SK-N-SH (cell line): Measurements from ENCODE around the gene OXA1L. TPM values are rescaled to one million over a fixed set of nuclear protein-coding genes. Genes with fewer than 3 reads are reported as not detected.

Experiments used
- CTCF ChIA-PET: fragments of 300-600, 350-600 bp; formaldehyde crosslinking; extraction: SDS; loops from one replicate; lab custom pipeline; 2021; lab: Yijun Ruan, JAX
- POLR2A ChIA-PET: fragments of 350-600 bp; sonication (Branson Sonifier 250); formaldehyde crosslinking; extraction: SDS; loops from one replicate; lab custom pipeline; 2020; ENCODE audit warnings: antibody characterized with exemption, inconsistent platforms; lab: Yijun Ruan, JAX
- DNase-seq: peaks from one replicate; pipeline ENCODE4 v3.0.0; 2012
- H2AFZ ChIP-seq: fragments of 200-600 bp; sonication (generic); 2 replicates; pipeline ENCODE4 v1.8.1; 2016; ENCODE audit warnings: antibody characterized with exemption, mild to moderate bottlenecking, low read depth
- H3F3A ChIP-seq: fragments of 200-600 bp; sonication (generic); replicated peaks from 2 replicates; pipeline ENCODE3; 2016; ENCODE audit warnings: antibody characterized with exemption, mild to moderate bottlenecking; ENCODE audit not compliant: insufficient read depth
- H3K27ac ChIP-seq, 2 experiments: fragments of 200-500 bp in 1 of 2; fragments of 200-600 bp in 1 of 2; sonication (Bioruptor generic) in 1 of 2; sonication (generic), shearing (Covaris generic) in 1 of 2; 2 replicates each; pipeline versions ENCODE4 v1.5.1 to v1.6.1; 2014 to 2016; ENCODE audit warnings: low read depth in 2 of 2, inconsistent platforms in 1 of 2, low read length in 1 of 2, mild to moderate bottlenecking in 1 of 2, mixed read lengths in 1 of 2
- H3K27me3 ChIP-seq: fragments of 200-600 bp; sonication (generic), shearing (Covaris generic); 2 replicates; pipeline ENCODE4 v1.6.1; 2016; ENCODE audit warnings: mixed run types; ENCODE audit not compliant: insufficient read depth
- H3K36me3 ChIP-seq, 2 experiments: fragments of 200-500 bp in 1 of 2; fragments of 200-600 bp in 1 of 2; sonication (Bioruptor generic) in 1 of 2; sonication (generic) in 1 of 2; replicated peaks in 1 of 2; 2 replicates each; pipeline versions ENCODE3 to v1.5.1; 2014 to 2016; ENCODE audit warnings: low read length in 1 of 2, mild to moderate bottlenecking in 1 of 2; ENCODE audit not compliant: insufficient read depth in 2 of 2, control insufficient read depth in 1 of 2
- H3K4me1 ChIP-seq, 2 experiments: fragments of 200-500 bp in 1 of 2; fragments of 200-600 bp in 1 of 2; sonication (Bioruptor generic) in 1 of 2; sonication (generic), shearing (Covaris generic) in 1 of 2; 2 replicates each; pipeline versions ENCODE4 v1.5.1 to v1.6.1; 2014 to 2016; ENCODE audit warnings: low read depth in 1 of 2, low read length in 1 of 2, mixed run types in 1 of 2; ENCODE audit not compliant: insufficient read depth in 2 of 2, control insufficient read depth in 1 of 2
- H3K4me2 ChIP-seq: fragments of 200-600 bp; sonication (generic), shearing (Covaris generic); 2 replicates; pipeline ENCODE4 v1.6.1; 2017; ENCODE audit warnings: mixed run types
- H3K4me3 ChIP-seq, 2 experiments: fragments of 200-500 bp in 1 of 2; fragments of 200-600 bp in 1 of 2; sonication (Bioruptor generic) in 1 of 2; sonication (generic), shearing (Covaris generic) in 1 of 2; 2 replicates each; pipeline versions ENCODE4 v1.5.1 to v1.8.1; 2014 to 2016; ENCODE audit warnings: low read depth in 2 of 2, inconsistent platforms in 1 of 2, low read length in 1 of 2, mild to moderate bottlenecking in 1 of 2, mixed read lengths in 1 of 2, moderate library complexity in 1 of 2
- H3K79me2 ChIP-seq: fragments of 200-600 bp; sonication (generic); 2 replicates; pipeline ENCODE4 v1.8.1; 2017; ENCODE audit warnings: mild to moderate bottlenecking; ENCODE audit not compliant: insufficient read depth
- H3K9ac ChIP-seq: fragments of 200-600 bp; sonication (generic); 2 replicates; pipeline ENCODE4 v1.6.1; 2017; ENCODE audit warnings: mixed run types
- H3K9me2 ChIP-seq: fragments of 200-600 bp; sonication (generic); 2 replicates; pipeline ENCODE4 v1.6.1; 2017; ENCODE audit warnings: mixed run types
- H3K9me3 ChIP-seq: fragments of 200-600 bp; sonication (generic); 2 replicates; pipeline ENCODE4 v1.6.1; 2017; ENCODE audit warnings: mixed run types, mild to moderate bottlenecking, moderate library complexity
- H4K20me1 ChIP-seq: fragments of 200-600 bp; sonication (generic); 2 replicates; pipeline ENCODE4 v1.6.1; 2017; ENCODE audit warnings: mild to moderate bottlenecking, mixed run types; ENCODE audit not compliant: insufficient read depth
- ELF1 ChIP-seq: IDR thresholded peaks from 2 replicates; pipeline ENCODE4 v1.4.0; 2012
- GATA2 ChIP-seq: sonication (generic); formaldehyde crosslinking; IDR thresholded peaks from 2 replicates; pipeline ENCODE4 v1.5.0; 2020; ENCODE audit warnings: mild to moderate bottlenecking, missing genetic modification reagents
- MEF2A ChIP-seq: IDR thresholded peaks from 2 replicates; pipeline ENCODE4 v1.4.0; 2012; ENCODE audit warnings: low read depth, borderline replicate concordance
- MXI1 ChIP-seq: IDR thresholded peaks from 2 replicates; pipeline ENCODE4 v1.6.1; 2012; ENCODE audit warnings: mild to moderate bottlenecking, low read depth, low read length, improper control_type of control experiment
- NFIC ChIP-seq: IDR thresholded peaks from 2 replicates; pipeline ENCODE4 v1.4.0; 2012; ENCODE audit warnings: borderline replicate concordance
- SIN3A ChIP-seq: IDR thresholded peaks from 2 replicates; pipeline ENCODE4 v1.6.1; 2012; ENCODE audit warnings: low read depth, mild to moderate bottlenecking, low read length, moderate library complexity, borderline replicate concordance
- SMC3 ChIP-seq: IDR thresholded peaks from 2 replicates; pipeline ENCODE4 v1.6.1; 2012; ENCODE audit warnings: low read depth, low read length, improper control_type of control experiment
- TEAD4 ChIP-seq: IDR thresholded peaks from 2 replicates; pipeline ENCODE4 v1.4.0; 2012; ENCODE audit warnings: mild to moderate bottlenecking, borderline replicate concordance; ENCODE audit not compliant: insufficient read depth
- WGBS: methylation state at CpG from one replicate; pipeline ENCODE4 v1.1.6; 2017; ENCODE audit warnings: low lambda C conversion rate; 5-methylcytosine and 5-hydroxymethylcytosine counted together
- polyA plus RNA-seq, 3 experiments: library from polyadenylated mRNA; depleted of rRNA; stranded (reverse); fragments of >200 nt; gene quantifications; 2 replicates each; pipeline ENCODE4 v1.2.3, GENCODE V29; 2012
- TF ChIP-seq, protein P1 (sequence below): IDR thresholded peaks from 2 replicates; pipeline ENCODE4 v1.4.0; 2012; ENCODE audit warnings: low read depth, borderline replicate concordance
- TF ChIP-seq, protein P2 (sequence below): IDR thresholded peaks from 2 replicates; pipeline ENCODE4 v1.4.0; 2012; ENCODE audit warnings: low read depth
- TF ChIP-seq, protein P3 (sequence below): IDR thresholded peaks from 2 replicates; pipeline ENCODE4 v1.6.1; 2012; ENCODE audit warnings: mild to moderate bottlenecking, low read depth, low read length, moderate library complexity

OXA1L gene
- polyA plus RNA-seq, 1 of the 3 experiments (the other 2 are of a cell fraction): 119 TPM

DNA sequence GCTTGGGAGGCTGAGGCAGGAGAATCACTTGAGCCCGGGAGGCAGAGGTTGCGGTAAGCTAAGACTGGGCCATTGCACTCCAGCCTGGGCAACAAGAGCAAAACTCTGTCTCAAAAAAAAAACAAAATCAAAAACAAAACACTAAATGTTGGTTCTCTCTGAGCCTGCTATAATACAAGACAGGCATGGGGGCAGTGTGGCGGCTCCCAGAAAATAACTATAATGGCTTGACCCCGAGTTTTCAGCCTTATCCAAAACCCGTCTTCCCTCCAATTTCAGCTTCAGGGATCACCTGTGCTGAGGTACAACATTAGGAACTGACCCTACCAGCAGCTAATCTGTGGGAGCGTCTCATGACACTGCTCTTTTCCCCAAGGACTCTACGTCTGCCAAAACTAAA lies 47.9 kb downstream of the OXA1L start:
- POLR2A ChIA-PET: no interaction called here
- no peak overlapping the region for H2AFZ ChIP-seq

More for the DNA sequence above, 47.9 kb downstream of the OXA1L start:
- Histone ChIP-seq H3K4me3 (no peak overlapping the region), H3K9me3 (no peaks in the 10 kb centered on the region), H3K4me1 (peaks cover 1 to 2% of the 10 kb centered on the region in 2 experiments; a peak in 1 of 4 replicates), H3K36me3 (no peaks in the 10 kb centered on the region), H3K4me2 (no peak overlapping the region), H3K27me3 (peaks cover 6% of the 10 kb centered on the region; the same call in 1 of the 2 replicates), H4K20me1 (no peaks in the 10 kb centered on the region), H3K9me2 (no peaks in the 10 kb centered on the region), H3F3A (no peaks in the 10 kb centered on the region), H3K27ac (no peak overlapping the region), H3K9ac (no peak overlapping the region), H3K79me2 (no peaks in the 10 kb centered on the region)
- TF ChIP-seq NFIC (no peak), SIN3A (no peak), ELF1 (no peak), SMC3 (no peak), TEAD4 (no peak), MEF2A (no peak), GATA2 (CRISPR knock-in tag) (no peak), MXI1 (no peak)
- TF ChIP-seq, protein P1, sequence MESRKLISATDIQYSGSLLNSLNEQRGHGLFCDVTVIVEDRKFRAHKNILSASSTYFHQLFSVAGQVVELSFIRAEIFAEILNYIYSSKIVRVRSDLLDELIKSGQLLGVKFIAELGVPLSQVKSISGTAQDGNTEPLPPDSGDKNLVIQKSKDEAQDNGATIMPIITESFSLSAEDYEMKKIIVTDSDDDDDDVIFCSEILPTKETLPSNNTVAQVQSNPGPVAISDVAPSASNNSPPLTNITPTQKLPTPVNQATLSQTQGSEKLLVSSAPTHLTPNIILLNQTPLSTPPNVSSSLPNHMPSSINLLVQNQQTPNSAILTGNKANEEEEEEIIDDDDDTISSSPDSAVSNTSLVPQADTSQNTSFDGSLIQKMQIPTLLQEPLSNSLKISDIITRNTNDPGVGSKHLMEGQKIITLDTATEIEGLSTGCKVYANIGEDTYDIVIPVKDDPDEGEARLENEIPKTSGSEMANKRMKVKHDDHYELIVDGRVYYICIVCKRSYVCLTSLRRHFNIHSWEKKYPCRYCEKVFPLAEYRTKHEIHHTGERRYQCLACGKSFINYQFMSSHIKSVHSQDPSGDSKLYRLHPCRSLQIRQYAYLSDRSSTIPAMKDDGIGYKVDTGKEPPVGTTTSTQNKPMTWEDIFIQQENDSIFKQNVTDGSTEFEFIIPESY: no peak
- TF ChIP-seq, protein P2, sequence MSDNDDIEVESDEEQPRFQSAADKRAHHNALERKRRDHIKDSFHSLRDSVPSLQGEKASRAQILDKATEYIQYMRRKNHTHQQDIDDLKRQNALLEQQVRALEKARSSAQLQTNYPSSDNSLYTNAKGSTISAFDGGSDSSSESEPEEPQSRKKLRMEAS: no peak
- TF ChIP-seq, protein P3, sequence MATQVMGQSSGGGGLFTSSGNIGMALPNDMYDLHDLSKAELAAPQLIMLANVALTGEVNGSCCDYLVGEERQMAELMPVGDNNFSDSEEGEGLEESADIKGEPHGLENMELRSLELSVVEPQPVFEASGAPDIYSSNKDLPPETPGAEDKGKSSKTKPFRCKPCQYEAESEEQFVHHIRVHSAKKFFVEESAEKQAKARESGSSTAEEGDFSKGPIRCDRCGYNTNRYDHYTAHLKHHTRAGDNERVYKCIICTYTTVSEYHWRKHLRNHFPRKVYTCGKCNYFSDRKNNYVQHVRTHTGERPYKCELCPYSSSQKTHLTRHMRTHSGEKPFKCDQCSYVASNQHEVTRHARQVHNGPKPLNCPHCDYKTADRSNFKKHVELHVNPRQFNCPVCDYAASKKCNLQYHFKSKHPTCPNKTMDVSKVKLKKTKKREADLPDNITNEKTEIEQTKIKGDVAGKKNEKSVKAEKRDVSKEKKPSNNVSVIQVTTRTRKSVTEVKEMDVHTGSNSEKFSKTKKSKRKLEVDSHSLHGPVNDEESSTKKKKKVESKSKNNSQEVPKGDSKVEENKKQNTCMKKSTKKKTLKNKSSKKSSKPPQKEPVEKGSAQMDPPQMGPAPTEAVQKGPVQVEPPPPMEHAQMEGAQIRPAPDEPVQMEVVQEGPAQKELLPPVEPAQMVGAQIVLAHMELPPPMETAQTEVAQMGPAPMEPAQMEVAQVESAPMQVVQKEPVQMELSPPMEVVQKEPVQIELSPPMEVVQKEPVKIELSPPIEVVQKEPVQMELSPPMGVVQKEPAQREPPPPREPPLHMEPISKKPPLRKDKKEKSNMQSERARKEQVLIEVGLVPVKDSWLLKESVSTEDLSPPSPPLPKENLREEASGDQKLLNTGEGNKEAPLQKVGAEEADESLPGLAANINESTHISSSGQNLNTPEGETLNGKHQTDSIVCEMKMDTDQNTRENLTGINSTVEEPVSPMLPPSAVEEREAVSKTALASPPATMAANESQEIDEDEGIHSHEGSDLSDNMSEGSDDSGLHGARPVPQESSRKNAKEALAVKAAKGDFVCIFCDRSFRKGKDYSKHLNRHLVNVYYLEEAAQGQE: no peak
- DNase-seq: no peak
- WGBS: 62% methylated on average over 7 of the region's 7 CpGs
- CTCF ChIA-PET: interaction anchor here (19.1 kb wide), 1 partner anchor 40 kb away, joined by 472 read pairs; no protein-coding TSS in a partner anchor
